HFF-Myc (cell line): ENCODE data around the gene ANAPC4.

Experiments
- DNase-seq: peaks from one replicate; pipeline ENCODE4 v3.0.0-alpha.2; 2011; ENCODE audit warnings: low read depth; ENCODE audit errors: extremely low read depth
- H3K4me3 ChIP-seq: replicated peaks from 2 replicates; pipeline ENCODE4 v1.5.1; 2011; ENCODE audit warnings: low read depth, mild to moderate bottlenecking, control low read depth, low read length
- CTCF ChIP-seq: IDR thresholded peaks from 2 replicates; pipeline ENCODE4 v1.5.1; 2012; ENCODE audit warnings: mild to moderate bottlenecking, low read depth, low read length, control low read depth; ENCODE audit errors: missing control alignments

ANAPC4 gene

GRCh38 chr4:25378437-25378743 is 1.3 kb downstream of the ANAPC4 start:
- no peak for TF ChIP-seq CTCF
- DNase-seq, result no peak
- peak overlapping the region; percentile 89 for H3K4me3 ChIP-seq

- no peak for TF ChIP-seq CTCF
- DNase-seq, result no peak
- no peak overlapping the region for H3K4me3 ChIP-seq
Observed at GRCh38 chr4:25379591-25379990, 2.5 kb downstream of the ANAPC4 start.

DNA sequence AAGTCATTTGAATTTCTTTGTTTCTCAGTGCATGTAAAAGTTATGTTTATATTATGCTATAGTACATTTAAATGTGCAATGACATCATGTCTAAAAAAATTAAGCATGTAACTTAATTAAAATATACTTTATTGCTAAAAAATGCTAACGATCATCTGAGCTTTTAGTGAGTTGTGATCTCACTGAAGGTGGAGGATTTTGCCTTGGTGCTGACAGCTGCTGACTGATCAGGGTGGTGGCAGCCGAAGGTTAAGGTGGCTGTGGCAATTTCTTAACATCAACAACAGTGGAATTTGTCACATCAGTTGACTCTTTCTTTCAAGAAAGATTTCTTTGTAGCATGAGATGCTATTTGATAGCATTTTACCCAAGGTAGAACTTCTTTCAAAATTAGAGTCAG is 6.6 kb downstream of the ANAPC4 start:
- DNase-seq, result no peak
- TF ChIP-seq CTCF, result no peak
- H3K4me3 ChIP-seq, result no peak overlapping the region

DNA sequence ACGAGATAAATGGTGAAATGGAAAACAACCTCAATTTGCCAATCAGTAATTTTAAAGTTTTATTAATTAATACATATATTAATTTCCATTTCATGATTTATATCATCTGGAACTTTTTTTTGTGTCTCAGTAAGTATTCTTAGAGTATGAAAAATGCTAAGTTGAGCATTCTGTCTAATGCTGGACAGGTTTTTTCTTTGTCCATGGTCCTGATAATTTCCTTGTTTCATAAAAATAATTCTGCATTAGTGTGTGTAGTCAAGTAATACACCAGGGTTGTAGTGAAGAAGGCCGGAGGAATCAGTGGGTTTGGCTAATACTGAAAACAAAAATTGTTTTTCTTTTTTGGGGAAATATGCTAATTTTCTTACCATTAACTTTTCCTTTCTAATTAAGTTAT is 9.9 kb downstream of the ANAPC4 start:
- DNase-seq, result no peak
- TF ChIP-seq CTCF, result no peak
- no peak overlapping the region for H3K4me3 ChIP-seq

DNA sequence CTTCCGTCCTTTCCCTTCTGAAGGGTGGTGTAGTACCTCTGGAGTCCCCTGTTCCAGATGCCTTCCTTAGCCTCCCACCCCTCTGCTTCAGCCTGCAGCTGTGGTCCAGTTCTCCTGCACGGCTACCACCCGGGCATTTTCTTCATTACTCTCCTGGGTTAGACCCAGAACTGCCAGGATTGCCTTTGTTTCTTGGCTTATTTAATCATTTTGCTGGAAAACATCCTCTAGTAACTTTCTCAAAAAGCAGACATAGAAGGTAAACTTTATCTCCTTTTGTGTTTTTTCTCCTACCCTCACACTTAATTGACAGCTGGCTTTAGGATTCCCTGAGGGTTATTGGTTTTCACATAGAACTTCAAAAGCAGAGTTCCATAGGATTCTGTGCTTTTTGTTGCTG is 20.2 kb downstream of the ANAPC4 start:
- no peak for DNase-seq
- no peak overlapping the region for H3K4me3 ChIP-seq
- TF ChIP-seq CTCF, result no peak

GRCh38 chr4:25399510-25399909 is 22.4 kb downstream of the ANAPC4 start:
- no peak for TF ChIP-seq CTCF
- DNase-seq, result no peak

GRCh38 chr4:25401066-25401465 is 24.0 kb downstream of the ANAPC4 start:
- no peak for DNase-seq
- no peak for TF ChIP-seq CTCF
- no peak overlapping the region for H3K4me3 ChIP-seq

More at GRCh38 chr4:25399510-25399909, 22.4 kb downstream of the ANAPC4 start:
- no peak overlapping the region for H3K4me3 ChIP-seq
